Calu3 (cell line): ENCODE data around the gene UTP14C. TPM values are rescaled to one million over a fixed set of nuclear protein-coding genes. Genes with fewer than 3 reads are reported as not detected.

Source experiments
- BruUV-seq: library from RNA; stranded (reverse); fragments of 400-500 nt; replicated peaks from 2 replicates; lab custom pipeline; 2021; lab: Mats Ljungman, UMichigan
- CTCF ChIA-PET: fragments of 300-600 bp; sonication (Branson Sonifier 250); formaldehyde crosslinking; loops from one replicate; lab custom pipeline; 2022; ENCODE audit warnings: antibody characterized with exemption; lab: Charles Lee
- DNase-seq: peaks from one replicate; pipeline ENCODE4 v3.0.0; 2022
- H3K27ac Mint-ChIP-seq: one replicate; pipeline ENCODE4 v1.8.0; 2022; ENCODE audit warnings: mixed read lengths; ENCODE audit not compliant: unreplicated experiment
- H3K27me3 Mint-ChIP-seq: one replicate; pipeline ENCODE4 v1.8.0; 2022; ENCODE audit warnings: mixed read lengths; ENCODE audit not compliant: unreplicated experiment
- H3K36me3 Mint-ChIP-seq: one replicate; pipeline ENCODE4 v1.8.0; 2022; ENCODE audit warnings: mild to moderate bottlenecking, moderate library complexity, mixed read lengths; ENCODE audit not compliant: insufficient read depth, unreplicated experiment
- H3K4me1 Mint-ChIP-seq: one replicate; pipeline ENCODE4 v1.8.0; 2022; ENCODE audit warnings: mild to moderate bottlenecking, low read depth, mixed read lengths; ENCODE audit not compliant: unreplicated experiment
- H3K4me3 Mint-ChIP-seq: one replicate; pipeline ENCODE4 v1.8.0; 2022; ENCODE audit warnings: mild to moderate bottlenecking, low read depth, moderate library complexity, mixed read lengths; ENCODE audit not compliant: unreplicated experiment
- H3K9me3 Mint-ChIP-seq: one replicate; pipeline ENCODE4 v1.8.0; 2022; ENCODE audit warnings: low read depth, mixed read lengths; ENCODE audit not compliant: unreplicated experiment
- CTCF ChIP-seq: fragments of 200-600 bp; IDR thresholded peaks from one replicate; pipeline ENCODE4 v1.8.0; 2022; ENCODE audit warnings: antibody characterized with exemption; ENCODE audit not compliant: unreplicated experiment
- intact Hi-C: fragments of 100-400 bp; cut with micrococcal nuclease; formaldehyde crosslinking; loops from one replicate; pipeline ENCODE4 v1.10.0; 2022; ENCODE audit not compliant: unreplicated experiment
- total RNA-seq: library from RNA; stranded (reverse); gene quantifications from 2 replicates; pipeline ENCODE4 v1.2.3, GENCODE V29; 2022

UTP14C gene
- total RNA-seq, 1 experiment from 2014 or later = 12.4 TPM

- no peaks in the 10 kb centered on the region for H3K9me3 Mint-ChIP-seq
- no peak for TF ChIP-seq CTCF
- H3K27me3 Mint-ChIP-seq = peaks cover 29% of the 10 kb centered on the region
- intact Hi-C loops = loop anchor here (2.0 to 10.0 kb wide), 3 partner anchors 105 to 205 kb away; no protein-coding TSS in a partner anchor
- no peak for DNase-seq
- BruUV-seq = no TSS peak
- peaks cover 34% of the 10 kb centered on the region for H3K4me1 Mint-ChIP-seq
- no peak overlapping the region for H3K27ac Mint-ChIP-seq
- CTCF ChIA-PET = interaction anchor here (1.3 kb wide), 2 partner anchors 128 to 129 kb away, joined by 3 to 4 read pairs; partner anchors contain the start of gene NEK5
- no peaks in the 10 kb centered on the region for H3K36me3 Mint-ChIP-seq
- no peak overlapping the region for H3K4me3 Mint-ChIP-seq
These were observed 24.6 kb upstream of the UTP14C start for GRCh38 chr13:51999921-52000320.

- peaks cover 36% of the 10 kb centered on the region for H3K27me3 Mint-ChIP-seq
- peaks cover 37% of the 10 kb centered on the region for H3K4me1 Mint-ChIP-seq
- BruUV-seq = no TSS peak
- intact Hi-C loops = loop anchor here (2.0 to 10.0 kb wide), 3 partner anchors 106 to 204 kb away; no protein-coding TSS in a partner anchor
- no peak overlapping the region for H3K4me3 Mint-ChIP-seq
- peak; percentile 39 for TF ChIP-seq CTCF
- CTCF ChIA-PET = no interaction called here
- H3K9me3 Mint-ChIP-seq = no peaks in the 10 kb centered on the region
- no peak for DNase-seq
- H3K27ac Mint-ChIP-seq = no peak overlapping the region
- H3K36me3 Mint-ChIP-seq = no peaks in the 10 kb centered on the region
These were observed 23.3 kb upstream of the UTP14C start for GRCh38 chr13:52001120-52001731.

GRCh38 chr13:52002361-52002760 is 22.1 kb upstream of the UTP14C start:
- H3K36me3 Mint-ChIP-seq = no peaks in the 10 kb centered on the region

GRCh38 chr13:52003541-52003940 is 20.9 kb upstream of the UTP14C start:
- CTCF ChIA-PET = interaction anchor here (1.4 kb wide), 1 partner anchor 124 kb away, joined by 6 read pairs; no protein-coding TSS in a partner anchor

More at GRCh38 chr13:52002361-52002760, 22.1 kb upstream of the UTP14C start:
- Mint-ChIP-seq H3K27me3 (peaks cover 47% of the 10 kb centered on the region), H3K27ac (no peak overlapping the region), H3K4me3 (no peak overlapping the region), H3K9me3 (no peaks in the 10 kb centered on the region), H3K4me1 (peaks cover 46% of the 10 kb centered on the region)
- no peak for TF ChIP-seq CTCF
- CTCF ChIA-PET = no interaction called here
- DNase-seq = no peak
- intact Hi-C loops = loop anchor here (10.0 kb wide), 2 partner anchors 108 to 202 kb away; no protein-coding TSS in a partner anchor
- BruUV-seq = no TSS peak

More at GRCh38 chr13:52003541-52003940, 20.9 kb upstream of the UTP14C start:
- Mint-ChIP-seq H3K9me3 (no peaks in the 10 kb centered on the region), H3K4me3 (no peak overlapping the region), H3K27me3 (peaks cover 58% of the 10 kb centered on the region), H3K4me1 (peaks cover 39% of the 10 kb centered on the region), H3K27ac (no peak overlapping the region), H3K36me3 (no peaks in the 10 kb centered on the region)
- intact Hi-C loops = loop anchor here (10.0 kb wide), 2 partner anchors 109 to 201 kb away; no protein-coding TSS in a partner anchor
- TF ChIP-seq CTCF = no peak
- BruUV-seq = no TSS peak
- DNase-seq = no peak
